Occipital lobe (tissue), 2 donors: ENCODE data around the gene TBC1D19. TPM values are rescaled to one million over a fixed set of nuclear protein-coding genes. Genes with fewer than 3 reads are reported as not detected.
"Not testable (repeated sequence)": the region's sequence is repeated elsewhere in the genome, so short reads cannot be mapped to it uniquely, and the experiment has no call there.

Experiments
- DNase-seq: peaks from one replicate; lab custom pipeline; 2025; lab: John Stamatoyannopoulos, UW
- total RNA-seq: library from RNA; depleted of rRNA; stranded (reverse); fragments of >200 nt; gene quantifications from one replicate; pipeline ENCODE4 v1.2.3, GENCODE V29; 2014

The TBC1D19 gene
- total RNA-seq, 1 donor from 2014 or later = 104 TPM

DNA sequence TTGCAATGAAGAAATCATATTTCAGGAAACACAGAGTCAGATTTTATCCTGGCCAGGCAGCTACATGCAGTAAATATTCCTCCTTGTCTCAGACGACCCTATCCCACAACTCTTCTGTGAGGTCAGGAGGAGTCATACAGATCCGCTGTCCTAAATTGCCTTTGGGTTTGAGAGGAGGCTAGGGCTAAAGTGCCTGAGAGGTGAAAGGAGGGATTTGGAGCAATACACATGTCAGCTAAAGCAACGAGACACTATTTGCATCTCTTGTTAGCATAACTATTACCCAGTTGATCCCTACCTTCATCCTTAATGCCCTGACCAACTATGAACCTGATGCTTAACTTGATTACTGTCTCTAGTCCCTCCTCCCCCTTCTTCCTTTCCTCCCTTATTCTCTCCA, 98.6 kb downstream of the TBC1D19 start:
- DNase-seq = no peak

- DNase-seq = no peak
Measured at GRCh38 chr4:26685250-26685649, 101.4 kb downstream of the TBC1D19 start.

GRCh38 chr4:26687728-26688127, 103.8 kb downstream of the TBC1D19 start:
- DNase-seq = no peak

DNA sequence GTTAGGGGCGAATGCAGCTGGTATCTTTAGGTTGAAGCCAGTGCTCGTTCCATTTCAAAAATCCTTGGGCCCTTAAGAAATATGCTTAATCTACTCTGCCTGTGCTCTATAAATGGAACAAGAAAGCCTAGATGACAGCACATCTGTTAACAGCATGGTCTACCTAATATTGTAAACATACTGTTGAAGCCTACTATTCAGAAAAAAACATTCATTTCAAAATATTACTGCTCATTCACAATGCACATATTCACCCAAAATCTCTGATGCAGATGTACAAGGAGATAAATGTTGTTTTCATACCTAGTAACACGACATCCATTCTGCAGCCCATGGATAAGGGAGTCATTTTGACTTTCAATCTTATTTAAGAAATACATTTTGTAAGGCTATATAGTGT, 106.6 kb downstream of the TBC1D19 start:
- no peak for DNase-seq

DNA sequence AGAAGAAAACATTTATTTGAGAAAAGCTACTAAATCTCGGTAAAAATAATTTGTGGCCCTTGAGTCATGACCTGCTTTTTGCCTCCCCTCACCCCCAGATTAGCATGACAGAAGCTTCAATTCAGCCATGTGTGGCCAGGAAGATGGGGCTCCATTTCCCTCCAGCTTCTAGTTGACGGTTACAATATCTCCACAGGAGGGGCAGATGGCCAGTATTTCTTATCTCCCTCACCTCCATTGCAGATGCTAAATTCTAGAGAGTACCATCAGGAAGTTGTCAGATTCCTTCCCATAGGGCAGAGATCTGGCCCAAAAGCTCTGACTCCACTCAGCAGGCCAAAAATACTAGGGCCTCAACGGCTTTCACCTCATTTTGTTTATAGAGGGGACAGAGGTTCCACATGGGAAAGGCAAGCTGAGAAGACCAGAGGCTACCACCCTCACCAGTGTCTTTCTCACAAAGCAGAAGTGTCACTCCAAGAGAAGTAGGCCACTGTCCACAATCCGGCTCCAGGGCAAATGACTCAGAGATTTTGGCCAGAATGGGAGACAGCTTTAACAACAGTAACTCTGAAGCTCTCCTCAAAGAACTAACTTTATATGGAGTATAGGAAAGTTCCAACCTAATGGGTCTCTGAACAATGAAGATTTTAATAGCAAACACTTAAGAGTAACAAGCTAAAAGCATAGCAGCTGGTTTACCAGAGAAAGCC, 108.3 kb downstream of the TBC1D19 start:
- no peak for DNase-seq

GRCh38 chr4:26694131-26694530, 110.2 kb downstream of the TBC1D19 start:
- DNase-seq = not testable (repeated sequence)

GRCh38 chr4:26700110-26700509, 116.2 kb downstream of the TBC1D19 start:
- no peak for DNase-seq

DNA sequence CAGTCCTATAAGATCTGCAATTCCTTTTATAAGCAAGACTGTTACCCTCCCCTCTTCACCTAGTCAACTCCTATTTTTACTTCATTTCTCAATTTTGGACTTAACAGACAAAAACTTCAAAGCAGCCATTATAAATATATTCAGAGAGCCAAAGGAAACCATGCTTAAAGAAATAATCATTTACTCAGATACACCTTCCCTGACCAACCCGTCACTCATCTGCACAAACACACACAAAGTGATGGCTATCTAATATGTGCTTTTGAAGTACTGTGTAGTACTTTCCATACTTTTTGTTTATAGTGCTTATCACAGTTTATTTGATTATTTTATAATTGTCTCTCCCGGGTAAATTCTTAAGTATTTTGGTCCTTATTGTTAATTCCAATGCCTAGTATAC, 117.2 kb downstream of the TBC1D19 start:
- no peak for DNase-seq

- DNase-seq = no peak
Measured at GRCh38 chr4:26701786-26702227, 117.9 kb downstream of the TBC1D19 start.

- no peak for DNase-seq
Measured at GRCh38 chr4:26707342-26707741, 123.5 kb downstream of the TBC1D19 start.

DNA sequence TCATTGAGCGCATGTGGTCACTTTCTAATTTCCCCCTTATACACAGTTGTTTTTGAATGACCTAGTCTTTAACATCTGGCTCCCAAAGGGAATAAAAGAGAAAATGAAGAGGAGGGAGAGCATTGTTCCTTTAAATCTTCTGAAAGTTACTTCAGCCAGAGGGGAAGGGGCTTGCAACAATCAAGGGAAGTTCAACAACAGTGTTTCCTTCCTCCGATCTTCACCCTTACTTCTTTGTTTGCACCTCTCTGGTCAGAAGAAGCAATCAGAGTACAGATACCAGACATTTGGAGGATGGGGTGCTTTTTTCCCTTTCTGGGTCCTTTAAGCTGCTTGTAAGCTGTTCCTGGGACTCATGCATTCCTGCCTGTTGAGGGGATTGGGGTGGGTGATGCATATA, 125.4 kb downstream of the TBC1D19 start:
- DNase-seq = no peak

DNA sequence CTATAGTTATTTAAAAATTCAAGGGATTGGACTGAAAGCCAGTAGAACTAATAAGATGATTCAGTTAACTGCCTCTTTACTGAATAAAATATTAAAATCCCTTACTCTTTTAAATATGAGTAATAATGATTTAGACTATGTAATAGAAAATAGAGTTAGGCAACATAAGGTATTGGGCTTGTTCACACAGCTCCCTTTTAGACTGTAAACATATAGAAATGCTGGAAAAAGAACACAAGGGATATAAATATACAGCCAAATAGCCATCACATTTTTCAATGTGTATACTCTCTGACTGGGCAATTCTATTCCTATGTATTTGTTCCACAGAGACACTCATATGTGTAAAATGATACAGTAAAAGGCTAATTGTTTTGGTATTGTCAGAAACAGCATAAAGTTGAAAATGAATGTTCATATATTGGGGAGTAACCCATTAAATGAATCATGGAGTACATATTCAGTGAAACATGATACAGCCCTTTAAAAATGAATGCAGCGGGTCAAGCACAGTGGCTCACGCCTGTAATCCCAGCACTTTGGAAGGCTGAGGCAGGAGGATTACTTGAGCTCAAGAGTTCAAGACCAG, 129.8 kb downstream of the TBC1D19 start:
- DNase-seq = no peak

DNA sequence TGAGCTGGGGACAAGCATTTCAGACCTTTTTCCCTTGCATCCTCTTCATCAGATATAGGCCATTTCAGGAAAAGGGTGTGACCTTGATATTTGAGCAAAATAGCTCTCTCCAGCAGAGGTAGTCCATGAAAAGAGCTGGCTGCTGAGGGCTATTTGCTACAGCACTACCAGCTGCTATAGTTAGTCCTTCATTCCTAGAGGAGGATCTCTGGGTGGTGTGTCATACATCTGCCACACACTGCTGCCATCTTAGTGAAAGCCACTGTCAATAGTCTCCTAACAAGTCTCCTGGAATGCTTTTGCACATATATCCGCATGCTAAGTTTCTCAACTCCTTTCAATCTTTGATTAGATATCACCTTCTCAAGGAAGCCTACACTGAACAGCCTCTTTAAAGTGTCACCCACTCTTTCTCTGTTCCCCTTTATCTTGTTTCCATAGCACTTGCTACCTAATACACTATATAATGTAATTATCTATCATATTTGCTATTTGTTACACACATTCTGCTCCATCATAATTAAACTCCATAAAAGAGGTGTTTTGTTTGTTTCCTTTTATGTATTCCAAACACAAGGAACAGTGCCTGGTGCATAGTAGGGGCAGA, 131.9 kb downstream of the TBC1D19 start:
- DNase-seq = no peak

DNA sequence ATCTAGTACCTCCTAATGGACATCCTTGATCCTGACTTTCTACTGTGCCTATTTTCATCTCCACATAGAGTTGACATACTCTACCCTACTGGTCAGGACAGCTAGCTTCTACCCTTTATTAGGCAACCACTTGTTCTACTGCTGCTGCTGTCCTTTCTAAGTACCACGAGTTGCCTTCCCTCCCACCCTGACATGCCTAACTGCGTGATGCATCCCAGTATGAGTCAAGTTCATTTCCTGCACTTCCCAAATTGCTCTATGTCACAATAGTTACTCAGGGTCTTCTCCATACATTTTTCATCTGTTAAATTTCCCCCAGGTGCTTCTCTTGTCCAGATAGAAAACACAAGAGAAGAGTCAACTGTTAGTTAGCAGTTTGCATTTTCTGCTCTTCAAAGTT, 133.4 kb downstream of the TBC1D19 start:
- no peak for DNase-seq

GRCh38 chr4:26719954-26720552, 136.2 kb downstream of the TBC1D19 start:
- no peak for DNase-seq

- no peak for DNase-seq
Measured at GRCh38 chr4:26721685-26722084, 137.8 kb downstream of the TBC1D19 start.

DNA sequence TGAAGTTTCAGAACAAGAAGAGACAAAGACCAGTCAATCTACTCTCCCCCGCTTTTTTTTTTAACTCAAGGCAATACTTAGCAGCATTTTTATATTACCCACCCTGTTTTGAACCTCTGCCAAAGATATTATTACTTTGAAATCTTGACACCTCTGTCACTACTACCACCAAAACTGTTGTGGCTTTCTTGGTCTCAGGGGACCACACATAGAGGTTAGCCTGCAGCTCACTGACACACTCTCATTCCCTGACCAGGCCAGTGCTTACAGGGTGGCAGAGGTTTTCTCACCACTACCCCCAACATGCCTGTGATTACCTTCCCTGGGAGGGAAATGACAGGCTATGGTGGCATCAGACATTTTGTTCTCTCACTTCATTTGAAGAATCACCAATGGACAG, 139.3 kb downstream of the TBC1D19 start:
- no peak for DNase-seq

- no peak for DNase-seq
Measured at GRCh38 chr4:26724534-26724933, 140.7 kb downstream of the TBC1D19 start.

DNA sequence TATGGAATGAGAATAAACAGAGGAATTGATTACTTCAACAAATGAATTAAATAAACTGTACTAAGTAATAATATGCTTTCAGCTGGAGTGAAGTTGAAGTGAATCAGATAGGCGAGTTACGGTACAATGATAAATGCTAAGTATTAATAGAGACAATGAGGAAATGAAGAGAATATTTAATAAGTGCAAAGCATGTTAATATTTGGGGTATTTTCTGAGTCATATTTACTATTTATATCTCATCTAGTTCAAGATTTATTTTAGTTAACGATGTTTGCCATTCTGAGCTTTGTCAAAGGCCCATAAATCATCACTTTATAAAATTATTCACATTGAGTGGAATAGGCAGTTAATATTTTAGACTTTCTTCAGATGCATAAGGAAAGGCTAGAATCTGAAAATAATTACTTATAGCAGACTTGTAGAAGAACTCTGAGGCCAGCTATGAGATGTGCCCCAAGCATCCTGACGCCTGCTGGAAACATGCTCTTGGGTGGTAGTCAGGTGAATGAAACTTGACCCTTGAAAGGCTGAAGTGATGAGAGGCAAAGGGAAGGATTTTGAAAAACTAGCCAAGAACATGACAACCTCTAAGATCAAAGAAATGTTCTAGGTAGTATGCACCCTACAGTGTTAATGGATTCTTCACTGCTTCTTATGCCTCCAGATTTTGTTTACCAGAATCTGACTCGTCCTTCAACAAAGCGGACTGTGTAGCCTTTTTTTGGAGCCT, 142.9 kb downstream of the TBC1D19 start:
- DNase-seq = no peak

- DNase-seq = no peak
Measured at GRCh38 chr4:26727844-26728243, 144.0 kb downstream of the TBC1D19 start.

DNA sequence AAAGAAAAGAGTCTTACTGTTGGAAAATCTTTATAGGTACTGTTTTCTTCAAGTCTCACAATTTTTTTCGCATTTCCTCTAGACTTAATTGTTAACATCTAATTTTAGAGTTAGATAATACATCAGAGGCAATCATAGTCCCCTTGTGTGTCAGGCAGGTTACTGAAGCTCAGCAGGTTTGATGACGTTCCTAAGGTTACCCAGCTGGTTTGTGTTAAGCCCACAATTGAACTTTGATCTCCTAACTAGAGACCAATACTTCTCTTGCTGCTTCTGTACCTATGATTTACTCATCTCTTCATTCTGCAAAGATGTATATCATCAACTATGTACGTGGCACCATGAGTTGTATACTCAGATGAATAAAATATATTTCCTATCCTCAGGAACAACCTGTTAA, 145.1 kb downstream of the TBC1D19 start:
- no peak for DNase-seq

GRCh38 chr4:26729547-26729946, 145.7 kb downstream of the TBC1D19 start:
- no peak for DNase-seq
